ENCODE data around the gene PAFAH1B2. TPM values are rescaled to one million over a fixed set of nuclear protein-coding genes. Genes with fewer than 3 reads are reported as not detected.

The PAFAH1B2 gene
- total and polyA plus RNA-seq, 2 of the 8 experiments (the other 6 are each of a cell fraction or from before 2014, with no cell fraction given), result 38.2 to 161 TPM

DNA sequence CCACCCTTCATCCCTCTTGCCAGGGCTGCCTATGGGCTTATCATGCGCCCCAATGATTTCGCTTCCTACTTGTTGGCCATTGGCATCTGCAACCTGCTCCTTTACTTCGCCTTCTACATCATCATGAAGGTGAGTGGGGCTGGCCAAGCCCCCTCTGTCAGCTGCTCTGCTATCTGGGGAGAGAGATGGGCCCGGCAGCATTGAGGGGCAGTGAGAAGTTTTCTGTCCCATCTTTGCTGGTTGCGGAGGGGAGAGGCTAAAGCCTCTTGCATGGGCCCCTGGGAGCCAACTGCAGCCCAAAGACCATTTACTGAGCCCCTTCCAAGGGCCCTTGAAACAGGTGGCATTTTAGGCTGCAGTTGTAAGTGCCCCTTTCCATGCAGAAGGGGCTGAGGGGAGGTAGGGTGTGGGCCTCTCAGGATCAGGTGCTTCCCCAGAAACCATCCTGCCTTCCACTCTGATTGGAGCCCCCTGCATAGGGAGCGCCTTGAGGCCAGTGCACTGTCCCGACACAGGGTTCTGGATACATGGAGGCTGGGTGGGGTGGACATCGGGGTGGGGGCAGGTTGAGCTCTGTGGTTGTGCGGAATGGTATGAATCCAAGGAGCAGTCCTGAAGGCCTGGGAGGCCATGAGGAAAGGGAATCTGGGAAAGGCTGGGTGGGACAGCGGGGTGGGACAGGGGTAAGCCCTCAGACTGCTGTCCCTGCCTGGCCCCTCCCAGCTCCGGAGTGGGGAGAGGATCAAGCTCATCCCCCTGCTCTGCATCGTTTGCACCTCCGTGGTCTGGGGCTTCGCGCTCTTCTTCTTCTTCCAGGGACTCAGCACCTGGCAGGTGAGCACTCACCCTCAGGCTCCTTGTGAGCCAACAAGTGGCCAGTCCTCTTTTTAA is 49.3 kb downstream of the PAFAH1B2 start:
- H2AK5ac ChIP-seq (ENCODE audit: low read depth, low read length), result no peak overlapping the region
- no peaks in the 10 kb centered on the region for H3K27me3 ChIP-seq (replicated peaks in 1 of 4; ENCODE audit: control insufficient read depth in 3 of 4, extremely low read depth in 1 of 4, insufficient read depth in 3 of 4, low read length in 3 of 4)
- H2BK20ac ChIP-seq (ENCODE audit: low read length), result no peak overlapping the region
- TF ChIP-seq GABPA (IDR thresholded peaks at IDR 0.05; ENCODE audit: borderline replicate concordance, insufficient read depth, low read length), result no peak
- H3K4ac ChIP-seq (replicated peaks; ENCODE audit: insufficient read length, low read depth, low read length), result no peak overlapping the region
- no peaks in the 10 kb centered on the region for H3K23me2 ChIP-seq (ENCODE audit: low read depth, low read length)
- DNase-seq (ENCODE audit: low read depth in 1 of 2, low spot score in 2 of 2) (no peak), FAIRE-seq (no peak)
- H3K79me2 ChIP-seq (ENCODE audit: control insufficient read depth in 1 of 2, insufficient read depth in 2 of 2, low read length in 2 of 2), result no peaks in the 10 kb centered on the region
- ChIA-PET POLR2A (ENCODE audit: partially characterized antibody) (interaction anchor here (0.6 to 2.3 kb wide), 5 partner anchors 12 to 151 kb away, joined by 3 to 10 read pairs (median 4); no protein-coding TSS in a partner anchor), CTCF (ENCODE audit: partially characterized antibody) (interaction anchor here (0.9 to 18.7 kb wide), 5 partner anchors 10 to 29 kb away, joined by 3 to 449 read pairs (median 9); partner anchors contain the start of genes PCSK7, RNF214 and SIDT2)
- peaks cover 0 to 11% (median 1%) of the 10 kb centered on the region in 4 experiments; a peak in 3 of 8 replicates for H3K36me3 ChIP-seq (ENCODE audit: control insufficient read depth in 2 of 4, insufficient read depth in 4 of 4, low read length in 3 of 4)
- H4K20me1 ChIP-seq (replicated peaks in 1 of 2; ENCODE audit: control insufficient read depth in 1 of 2, insufficient read depth in 2 of 2, low read length in 2 of 2), result peaks cover 2% of the 10 kb centered on the region in 2 experiments
- 91% methylated on average over 14 of the region's 15 CpGs; no CpG with 5 or more reads in 1 of the 2 experiments for WGBS, 2 experiments (ENCODE audit: extremely low coverage in 1 of 2, insufficient coverage in 1 of 2, insufficient read length in 1 of 2, insufficient replicate concordance in 2 of 2, low coverage in 1 of 2, low lambda C conversion rate in 2 of 2, missing lambda C conversion rate in 1 of 2)
- no peak overlapping the region for H3K27ac ChIP-seq (ENCODE audit: low read depth, low read length)
- no peak overlapping the region for H3K23ac ChIP-seq (ENCODE audit: insufficient read length)
- no peak overlapping the region for H2BK12ac ChIP-seq (ENCODE audit: low read depth, low read length)
- no peak overlapping the region for H2BK120ac ChIP-seq (replicated peaks; ENCODE audit: low read depth, low read length)
- no peak overlapping the region for H3K4me3 ChIP-seq (ENCODE audit: extremely low read depth in 1 of 4, insufficient read depth in 2 of 4, low read depth in 3 of 4, low read length in 4 of 4)
- no peak overlapping the region for H3K14ac ChIP-seq (ENCODE audit: insufficient read length)
- no peak overlapping the region for H3K18ac ChIP-seq (ENCODE audit: extremely low read depth, low read length)
- H2BK15ac ChIP-seq (ENCODE audit: low read length), result no peak overlapping the region
- H3K56ac ChIP-seq (replicated peaks; ENCODE audit: insufficient read length, low read depth, low read length), result no peak overlapping the region
- H2BK5ac ChIP-seq (ENCODE audit: low read depth, low read length), result no peak overlapping the region
- H3K4me1 ChIP-seq (replicated peaks in 1 of 4; ENCODE audit: control insufficient read depth in 3 of 4, insufficient read depth in 4 of 4, low read length in 3 of 4), result peaks cover 3 to 6% (median 5%) of the 10 kb centered on the region in 4 experiments
- no peak overlapping the region for H3K9ac ChIP-seq (replicated peaks in 1 of 4; ENCODE audit: extremely low read depth in 1 of 4, low read depth in 3 of 4, low read length in 3 of 4)
- H3K79me1 ChIP-seq (ENCODE audit: low read depth, low read length), result no peaks in the 10 kb centered on the region
- no peak overlapping the region for H4K8ac ChIP-seq (ENCODE audit: extremely low read depth, insufficient read depth, low read length)
- H4K91ac ChIP-seq (replicated peaks; ENCODE audit: insufficient read length, low read length), result no peak overlapping the region
- no peak overlapping the region for H4K5ac ChIP-seq (ENCODE audit: insufficient read length, low read depth, low read length)
- no peak overlapping the region for H3K4me2 ChIP-seq (ENCODE audit: insufficient read depth in 1 of 2, low read depth in 2 of 2, low read length in 2 of 2)
- no peak overlapping the region for H2AFZ ChIP-seq (ENCODE audit: low read length)
- H3K9me3 ChIP-seq (ENCODE audit: insufficient read depth in 2 of 2, low read depth in 1 of 2, low read length in 1 of 2), result no peaks in the 10 kb centered on the region

Data from H1 (cell line).